ENCODE results near the gene STXBP3. TPM values are rescaled to one million over a fixed set of nuclear protein-coding genes. Genes with fewer than 3 reads are reported as not detected.

STXBP3 gene
- total RNA-seq, 1 donor, result 78.7 TPM

GRCh38 chr1:108823632-108824031, 77.2 kb downstream of the STXBP3 start:
- no peak for TF ChIP-seq CTCF (IDR thresholded peaks at IDR 0.05; ENCODE audit: insufficient read depth, low read length)
- DNase-seq (ENCODE audit: low read depth), result no peak
- H3K4me3 ChIP-seq (ENCODE audit: low read depth, low read length), result no peak overlapping the region

DNA sequence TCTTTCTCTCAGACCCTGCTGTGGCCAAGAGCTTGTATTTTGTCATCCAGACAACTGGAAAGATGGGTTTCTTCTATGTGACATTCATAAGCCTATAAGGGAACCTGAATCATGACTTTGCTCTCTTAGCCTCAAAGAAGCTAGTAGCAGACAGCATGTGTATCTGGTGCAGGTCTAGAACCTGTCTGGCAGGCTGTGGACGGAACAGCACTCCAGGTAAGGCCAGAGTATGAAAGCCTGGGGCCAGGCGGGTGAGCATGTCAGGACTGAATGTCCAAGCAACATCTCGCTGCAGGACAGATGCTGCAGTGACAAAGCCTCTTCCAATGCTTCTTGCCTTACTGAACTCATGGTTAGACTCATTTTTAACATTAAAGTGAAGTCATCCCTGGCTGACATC, 77.6 kb downstream of the STXBP3 start:
- no peak for DNase-seq (ENCODE audit: low read depth)
- TF ChIP-seq CTCF (IDR thresholded peaks at IDR 0.05; ENCODE audit: insufficient read depth, low read length), result no peak
- H3K4me3 ChIP-seq (ENCODE audit: low read depth, low read length), result no peak overlapping the region

DNA sequence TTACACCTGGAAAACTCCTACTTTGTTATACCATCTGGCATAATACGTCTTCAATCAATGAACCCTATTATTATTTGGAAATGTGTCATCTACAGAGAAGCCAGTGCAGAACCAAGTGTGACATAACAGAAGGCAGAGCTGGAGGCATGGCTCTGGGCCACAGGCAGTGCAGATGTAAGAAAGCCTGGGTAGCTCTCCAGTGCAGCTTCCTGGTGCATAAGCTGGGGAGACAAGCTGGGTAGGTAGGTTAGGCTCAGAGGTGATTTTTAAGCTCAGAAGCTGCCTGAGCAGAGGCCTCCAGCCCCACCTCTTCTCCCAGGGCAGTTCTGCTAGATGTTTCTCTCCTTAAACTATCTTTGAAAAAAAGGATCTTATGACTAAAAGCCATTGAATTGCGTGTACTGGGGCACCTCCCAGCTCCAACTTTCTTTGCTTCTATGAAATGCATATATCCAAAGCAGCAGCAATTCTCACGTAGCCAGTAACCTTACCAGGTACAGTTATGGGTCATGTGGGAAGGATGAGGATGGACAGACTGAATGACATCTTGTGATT, 79.7 kb downstream of the STXBP3 start:
- DNase-seq (ENCODE audit: low read depth), result no peak
- H3K4me3 ChIP-seq (ENCODE audit: low read depth, low read length), result no peak overlapping the region
- TF ChIP-seq CTCF (IDR thresholded peaks at IDR 0.05; ENCODE audit: insufficient read depth, low read length), result no peak

DNA sequence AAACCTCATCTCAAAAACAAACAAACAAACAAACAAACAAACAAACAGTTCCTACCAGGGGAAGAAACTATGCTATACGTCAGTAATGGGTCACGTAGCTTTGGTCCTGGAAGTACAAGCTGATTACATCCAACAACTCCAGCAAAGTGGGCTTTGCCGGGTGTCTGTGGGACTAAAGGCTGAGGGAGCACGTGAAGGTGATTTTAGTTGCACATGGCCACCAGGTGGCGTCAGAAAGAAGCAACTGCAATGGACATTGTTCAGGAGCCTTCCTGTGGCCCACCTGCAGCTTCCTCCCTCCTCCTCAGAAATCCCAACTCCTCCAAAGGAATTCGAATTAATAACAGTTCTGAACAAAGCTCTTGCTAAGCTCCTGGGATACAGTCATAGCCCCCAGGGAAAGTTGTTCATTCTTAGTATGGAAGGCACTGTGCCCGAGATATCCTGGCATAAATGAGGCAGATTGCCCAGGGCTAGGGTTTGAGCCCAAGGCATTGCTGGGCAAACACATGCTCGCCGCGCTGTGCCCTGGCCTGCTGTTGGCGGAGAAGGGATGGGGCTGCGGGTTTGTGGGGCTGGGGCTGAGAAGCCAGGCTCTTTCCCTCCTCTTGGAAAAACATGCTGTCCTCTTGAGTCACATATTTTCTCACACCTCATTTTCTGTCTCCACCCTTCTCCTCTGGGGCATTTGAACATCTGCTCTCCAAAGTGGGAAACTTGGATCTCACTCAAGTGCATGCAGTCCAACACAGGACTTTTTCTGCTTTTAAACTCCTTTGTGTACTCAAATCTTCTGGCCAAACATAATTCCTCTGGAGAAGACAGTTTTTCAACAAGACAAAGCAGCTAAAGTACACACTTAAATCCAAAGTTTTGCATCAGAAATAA, 81.8 kb downstream of the STXBP3 start:
- TF ChIP-seq CTCF (IDR thresholded peaks at IDR 0.05; ENCODE audit: insufficient read depth, low read length), result peak; percentile 71
- peak overlapping the region; percentile 40 for H3K4me3 ChIP-seq (ENCODE audit: low read depth, low read length)
- peak; percentile 87 for DNase-seq (ENCODE audit: low read depth)

DNA sequence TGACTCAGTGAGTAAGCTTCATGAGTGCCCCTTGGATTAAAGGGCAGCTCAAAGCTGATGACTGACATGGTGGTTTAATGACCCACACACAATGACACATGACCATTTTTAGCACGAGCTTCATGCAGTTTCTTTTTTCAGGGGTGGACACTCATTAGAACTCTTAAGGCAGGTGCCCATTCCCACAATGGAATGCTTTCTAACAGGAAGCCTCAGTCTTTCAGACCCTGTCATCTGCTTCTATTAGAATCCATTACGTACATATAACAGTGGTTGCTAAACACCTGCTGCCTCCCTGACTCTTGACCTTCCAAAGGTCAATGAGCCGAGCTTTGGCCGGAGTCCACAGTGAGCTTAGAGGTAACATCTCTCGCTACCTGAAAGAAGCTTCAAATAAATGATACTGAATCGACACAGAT, 83.0 kb downstream of the STXBP3 start:
- no peak for DNase-seq (ENCODE audit: low read depth)
- no peak for TF ChIP-seq CTCF (IDR thresholded peaks at IDR 0.05; ENCODE audit: insufficient read depth, low read length)
- H3K4me3 ChIP-seq (ENCODE audit: low read depth, low read length), result no peak overlapping the region

DNA sequence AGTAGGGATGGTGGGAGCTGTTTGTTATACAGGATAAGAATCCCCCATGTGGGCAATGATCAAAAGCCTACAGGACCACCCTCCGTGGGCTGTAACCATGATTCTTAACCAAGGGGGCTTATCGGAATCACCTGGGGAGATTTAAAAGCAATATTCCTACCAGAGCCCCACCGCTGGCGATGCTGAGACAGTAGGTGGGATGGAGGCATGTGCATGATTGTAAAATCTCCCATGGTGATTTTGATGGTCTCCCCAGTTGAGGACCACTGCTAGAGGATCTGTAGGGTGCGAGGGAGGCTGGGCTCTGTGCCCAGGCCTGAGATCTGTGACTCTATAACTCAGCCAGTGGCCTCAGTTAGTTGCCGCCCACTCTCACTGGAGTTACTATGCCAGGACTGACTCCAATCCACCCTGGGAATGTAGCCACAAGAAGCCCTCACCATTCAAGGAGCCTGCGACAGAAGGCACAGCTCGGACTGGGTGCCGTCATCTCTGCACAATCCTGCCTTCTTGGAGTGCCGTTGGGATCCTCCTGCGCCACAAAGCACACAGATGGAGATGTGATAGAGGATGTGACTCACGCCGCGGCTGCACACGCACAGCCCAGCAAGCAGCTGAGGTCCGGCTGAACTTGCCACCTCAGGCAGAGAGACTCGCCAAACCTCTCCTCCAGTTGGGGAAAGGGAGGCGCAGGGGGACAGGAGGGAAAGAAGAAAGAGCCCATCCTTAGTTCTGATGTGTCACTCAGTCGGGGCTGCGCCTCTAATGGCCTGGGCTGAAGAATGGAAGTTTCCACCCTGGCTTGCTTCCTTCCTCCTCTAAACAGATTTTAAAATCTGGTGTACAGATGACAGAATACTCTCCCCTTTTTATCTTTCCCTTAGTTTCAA, 83.9 kb downstream of the STXBP3 start:
- H3K4me3 ChIP-seq (ENCODE audit: low read depth, low read length), result peak overlapping the region; percentile 47
- DNase-seq (ENCODE audit: low read depth), result peak; percentile 93
- no peak for TF ChIP-seq CTCF (IDR thresholded peaks at IDR 0.05; ENCODE audit: insufficient read depth, low read length)
